Measurements from ENCODE around the gene DOCK6.
A peak's percentile ranks its signal among the peaks of the same experiment; 100 is the strongest.

Gene DOCK6

DNA sequence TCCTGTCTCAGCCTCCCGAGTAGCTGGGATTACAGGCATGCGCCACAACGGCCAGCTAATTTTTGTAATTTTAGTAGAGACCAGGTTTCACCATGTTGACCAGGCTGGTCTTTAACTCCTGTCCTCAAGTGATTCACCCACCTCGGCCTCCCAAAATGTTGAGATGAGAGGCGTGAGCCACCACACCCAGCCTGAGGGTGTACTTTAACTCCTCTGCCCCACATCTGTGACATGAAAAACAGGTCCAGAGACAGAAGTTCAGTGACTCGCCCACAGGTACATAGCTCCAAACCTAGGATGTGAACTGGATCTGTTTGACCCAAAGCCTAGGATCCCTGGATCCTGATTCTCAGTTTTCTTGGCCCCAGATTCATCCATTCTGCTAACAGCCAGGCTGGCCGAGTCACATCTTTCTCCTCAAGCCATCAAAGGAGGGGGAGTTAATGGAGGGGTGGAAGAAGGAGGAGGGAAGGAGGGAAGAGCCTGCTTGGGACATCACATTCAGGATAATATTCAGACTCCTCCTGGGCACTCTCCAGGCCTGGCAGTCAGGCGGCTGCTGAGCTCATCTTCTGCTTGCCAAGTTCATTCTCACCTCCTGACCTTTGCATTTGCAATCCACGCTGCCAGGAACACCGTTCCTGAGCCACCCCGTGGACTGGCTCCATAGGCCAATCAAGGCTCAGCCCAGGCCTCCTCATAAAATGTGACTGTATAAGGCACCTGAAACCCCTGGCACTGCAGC is 109.8 kb downstream of the DOCK6 start (continued):
- TF ChIP-seq, protein P1, sequence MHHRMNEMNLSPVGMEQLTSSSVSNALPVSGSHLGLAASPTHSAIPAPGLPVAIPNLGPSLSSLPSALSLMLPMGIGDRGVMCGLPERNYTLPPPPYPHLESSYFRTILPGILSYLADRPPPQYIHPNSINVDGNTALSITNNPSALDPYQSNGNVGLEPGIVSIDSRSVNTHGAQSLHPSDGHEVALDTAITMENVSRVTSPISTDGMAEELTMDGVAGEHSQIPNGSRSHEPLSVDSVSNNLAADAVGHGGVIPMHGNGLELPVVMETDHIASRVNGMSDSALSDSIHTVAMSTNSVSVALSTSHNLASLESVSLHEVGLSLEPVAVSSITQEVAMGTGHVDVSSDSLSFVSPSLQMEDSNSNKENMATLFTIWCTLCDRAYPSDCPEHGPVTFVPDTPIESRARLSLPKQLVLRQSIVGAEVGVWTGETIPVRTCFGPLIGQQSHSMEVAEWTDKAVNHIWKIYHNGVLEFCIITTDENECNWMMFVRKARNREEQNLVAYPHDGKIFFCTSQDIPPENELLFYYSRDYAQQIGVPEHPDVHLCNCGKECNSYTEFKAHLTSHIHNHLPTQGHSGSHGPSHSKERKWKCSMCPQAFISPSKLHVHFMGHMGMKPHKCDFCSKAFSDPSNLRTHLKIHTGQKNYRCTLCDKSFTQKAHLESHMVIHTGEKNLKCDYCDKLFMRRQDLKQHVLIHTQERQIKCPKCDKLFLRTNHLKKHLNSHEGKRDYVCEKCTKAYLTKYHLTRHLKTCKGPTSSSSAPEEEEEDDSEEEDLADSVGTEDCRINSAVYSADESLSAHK (tag by site-specific recombination; IDR thresholded peaks at IDR 0.05): no peak
- TF ChIP-seq ZNF76 (tag by site-specific recombination; IDR thresholded peaks at IDR 0.05; ENCODE audit: borderline replicate concordance, low read depth) (no peak), MZF1 (tag by site-specific recombination; IDR thresholded peaks at IDR 0.05; ENCODE audit: borderline replicate concordance) (no peak), ZNF830 (tag by site-specific recombination; IDR thresholded peaks at IDR 0.05; ENCODE audit: low read depth) (no peak), ZNF600 (tag by site-specific recombination; IDR thresholded peaks at IDR 0.05) (peak; percentile 65), KLF1 (tag by site-specific recombination; IDR thresholded peaks at IDR 0.05) (no peak), ZNF350 (tag by site-specific recombination; IDR thresholded peaks at IDR 0.05) (no peak), ZNF561 (tag by site-specific recombination; IDR thresholded peaks at IDR 0.05; ENCODE audit: borderline replicate concordance) (no peak), IKZF3 (tag by site-specific recombination; IDR thresholded peaks at IDR 0.05) (no peak)
- TF ChIP-seq, protein P2, sequence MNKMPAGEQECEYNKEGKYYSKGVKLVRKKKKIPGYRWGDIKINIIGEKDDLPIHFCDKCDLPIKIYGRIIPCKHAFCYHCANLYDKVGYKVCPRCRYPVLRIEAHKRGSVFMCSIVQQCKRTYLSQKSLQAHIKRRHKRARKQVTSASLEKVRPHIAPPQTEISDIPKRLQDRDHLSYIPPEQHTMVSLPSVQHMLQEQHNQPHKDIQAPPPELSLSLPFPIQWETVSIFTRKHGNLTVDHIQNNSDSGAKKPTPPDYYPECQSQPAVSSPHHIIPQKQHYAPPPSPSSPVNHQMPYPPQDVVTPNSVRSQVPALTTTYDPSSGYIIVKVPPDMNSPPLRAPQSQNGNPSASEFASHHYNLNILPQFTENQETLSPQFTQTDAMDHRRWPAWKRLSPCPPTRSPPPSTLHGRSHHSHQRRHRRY (tag by site-specific recombination; IDR thresholded peaks at IDR 0.05): no peak
- TF ChIP-seq, protein P3, sequence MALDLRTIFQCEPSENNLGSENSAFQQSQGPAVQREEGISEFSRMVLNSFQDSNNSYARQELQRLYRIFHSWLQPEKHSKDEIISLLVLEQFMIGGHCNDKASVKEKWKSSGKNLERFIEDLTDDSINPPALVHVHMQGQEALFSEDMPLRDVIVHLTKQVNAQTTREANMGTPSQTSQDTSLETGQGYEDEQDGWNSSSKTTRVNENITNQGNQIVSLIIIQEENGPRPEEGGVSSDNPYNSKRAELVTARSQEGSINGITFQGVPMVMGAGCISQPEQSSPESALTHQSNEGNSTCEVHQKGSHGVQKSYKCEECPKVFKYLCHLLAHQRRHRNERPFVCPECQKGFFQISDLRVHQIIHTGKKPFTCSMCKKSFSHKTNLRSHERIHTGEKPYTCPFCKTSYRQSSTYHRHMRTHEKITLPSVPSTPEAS (tag by site-specific recombination; IDR thresholded peaks at IDR 0.05): no peak
- TF ChIP-seq, protein P4, sequence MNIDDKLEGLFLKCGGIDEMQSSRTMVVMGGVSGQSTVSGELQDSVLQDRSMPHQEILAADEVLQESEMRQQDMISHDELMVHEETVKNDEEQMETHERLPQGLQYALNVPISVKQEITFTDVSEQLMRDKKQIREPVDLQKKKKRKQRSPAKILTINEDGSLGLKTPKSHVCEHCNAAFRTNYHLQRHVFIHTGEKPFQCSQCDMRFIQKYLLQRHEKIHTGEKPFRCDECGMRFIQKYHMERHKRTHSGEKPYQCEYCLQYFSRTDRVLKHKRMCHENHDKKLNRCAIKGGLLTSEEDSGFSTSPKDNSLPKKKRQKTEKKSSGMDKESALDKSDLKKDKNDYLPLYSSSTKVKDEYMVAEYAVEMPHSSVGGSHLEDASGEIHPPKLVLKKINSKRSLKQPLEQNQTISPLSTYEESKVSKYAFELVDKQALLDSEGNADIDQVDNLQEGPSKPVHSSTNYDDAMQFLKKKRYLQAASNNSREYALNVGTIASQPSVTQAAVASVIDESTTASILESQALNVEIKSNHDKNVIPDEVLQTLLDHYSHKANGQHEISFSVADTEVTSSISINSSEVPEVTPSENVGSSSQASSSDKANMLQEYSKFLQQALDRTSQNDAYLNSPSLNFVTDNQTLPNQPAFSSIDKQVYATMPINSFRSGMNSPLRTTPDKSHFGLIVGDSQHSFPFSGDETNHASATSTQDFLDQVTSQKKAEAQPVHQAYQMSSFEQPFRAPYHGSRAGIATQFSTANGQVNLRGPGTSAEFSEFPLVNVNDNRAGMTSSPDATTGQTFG (tag by site-specific recombination; IDR thresholded peaks at IDR 0.05; ENCODE audit: borderline replicate concordance): no peak

DNA sequence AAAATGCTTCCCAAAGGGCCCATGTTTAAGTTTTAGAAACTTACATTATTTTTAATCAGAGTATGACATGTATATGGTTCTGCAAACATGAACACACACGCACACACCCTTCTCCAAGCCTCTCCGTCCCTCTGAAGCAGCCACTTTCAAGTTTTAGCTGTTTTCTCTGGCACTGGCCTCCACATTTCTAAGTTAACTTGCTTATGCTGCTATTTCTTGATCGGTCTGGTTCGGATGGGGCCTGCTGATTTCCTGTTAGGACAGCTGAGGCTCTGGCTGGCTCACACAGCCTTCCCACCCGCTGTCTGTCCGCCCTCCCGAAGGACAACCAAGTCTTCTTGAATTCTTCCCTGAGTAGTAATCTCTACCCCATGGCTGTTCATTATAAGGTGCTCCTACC is 111.1 kb downstream of the DOCK6 start:
- no peaks in the 10 kb centered on the region for H3K9me3 ChIP-seq (ENCODE audit: control insufficient read depth, insufficient read depth, low read depth, low read length)
- POLR2A ChIA-PET: interaction anchor here (0.7 to 5.9 kb wide), 4 partner anchors 8 to 264 kb away, joined by 4 to 37 read pairs (median 6); no protein-coding TSS in a partner anchor
- H3K4me3 ChIP-seq (ENCODE audit: low read depth, low read length): no peak overlapping the region
- CTCF ChIA-PET: interaction anchor here (0.6 kb wide), 1 partner anchor 214 kb away, joined by 4 read pairs; no protein-coding TSS in a partner anchor
- H3K36me3 ChIP-seq (ENCODE audit: control insufficient read depth in 2 of 2, insufficient read depth in 1 of 2, low read length in 2 of 2): peaks cover 12 to 48% of the 10 kb centered on the region in 2 experiments; a peak in 2 of 3 replicates
- TF ChIP-seq SP3 (tag by site-specific recombination; IDR thresholded peaks at IDR 0.05) (no peak), ZNF366 (tag by site-specific recombination; conservative IDR thresholded peaks at IDR 0.05) (no peak)
- TF ChIP-seq, protein P5, sequence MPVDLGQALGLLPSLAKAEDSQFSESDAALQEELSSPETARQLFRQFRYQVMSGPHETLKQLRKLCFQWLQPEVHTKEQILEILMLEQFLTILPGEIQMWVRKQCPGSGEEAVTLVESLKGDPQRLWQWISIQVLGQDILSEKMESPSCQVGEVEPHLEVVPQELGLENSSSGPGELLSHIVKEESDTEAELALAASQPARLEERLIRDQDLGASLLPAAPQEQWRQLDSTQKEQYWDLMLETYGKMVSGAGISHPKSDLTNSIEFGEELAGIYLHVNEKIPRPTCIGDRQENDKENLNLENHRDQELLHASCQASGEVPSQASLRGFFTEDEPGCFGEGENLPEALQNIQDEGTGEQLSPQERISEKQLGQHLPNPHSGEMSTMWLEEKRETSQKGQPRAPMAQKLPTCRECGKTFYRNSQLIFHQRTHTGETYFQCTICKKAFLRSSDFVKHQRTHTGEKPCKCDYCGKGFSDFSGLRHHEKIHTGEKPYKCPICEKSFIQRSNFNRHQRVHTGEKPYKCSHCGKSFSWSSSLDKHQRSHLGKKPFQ (tag by site-specific recombination; IDR thresholded peaks at IDR 0.05): 0 out of 2 replicates have a peak, but pooled peaks have one; percentile 4
- H3K4me1 ChIP-seq (ENCODE audit: control insufficient read depth, insufficient read depth, low read length): no peaks in the 10 kb centered on the region
- no peak overlapping the region for H3K27ac ChIP-seq (ENCODE audit: extremely low read depth, low read depth, low read length)
